ENCODE measurements around the gene DOCK1.

DOCK1 gene

DNA sequence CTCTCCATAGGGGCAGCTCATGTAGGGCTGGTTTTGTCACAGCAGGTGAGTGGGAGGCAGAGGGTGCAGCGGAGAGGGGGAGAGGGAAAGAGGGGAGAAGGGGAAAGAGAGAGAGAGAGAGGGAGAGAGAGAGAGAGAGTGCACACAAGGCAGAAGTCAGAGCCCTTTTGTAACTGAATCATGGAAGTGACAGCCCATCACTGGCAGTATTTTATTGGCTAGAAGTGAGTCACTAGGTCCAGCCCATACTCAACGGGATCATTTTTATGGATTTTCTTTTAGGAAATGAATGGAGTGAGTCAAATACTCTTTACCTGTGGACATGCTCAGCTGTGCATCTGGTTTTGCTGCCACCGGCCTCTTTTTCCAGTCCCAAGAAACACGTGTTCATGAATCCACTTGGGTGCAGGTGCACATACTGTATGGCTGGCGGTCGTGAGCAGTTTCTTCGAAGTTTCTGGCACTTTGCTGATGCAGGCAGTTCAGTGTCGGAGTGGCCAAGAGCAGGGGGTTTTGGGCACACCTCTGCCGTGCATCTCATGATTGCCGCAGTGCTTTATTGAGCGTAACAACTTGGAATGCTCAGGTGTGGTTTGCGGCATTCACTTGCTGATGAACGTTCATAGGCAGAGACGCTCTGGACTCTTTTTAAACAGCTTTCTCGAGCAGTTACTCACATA lies 40.3 kb downstream of the DOCK1 start:
- Histone ChIP-seq H3K36me3 (ENCODE audit: control insufficient read depth, insufficient read depth, low read length) (no peaks in the 10 kb centered on the region), H3K4me2 (ENCODE audit: low read length) (no peak overlapping the region), H3K27me3 (ENCODE audit: control insufficient read depth, insufficient read depth, low read length) (no peaks in the 10 kb centered on the region), H3K27ac (no peak overlapping the region), H3K79me2 (peaks cover 33% of the 10 kb centered on the region), H2AFZ (no peak overlapping the region), H3K9ac (no peak overlapping the region), H3K4me1 (no peaks in the 10 kb centered on the region), H3K9me3 (ENCODE audit: control insufficient read depth, low read length) (no peaks in the 10 kb centered on the region), H3K4me3 (ENCODE audit: low read depth, low read length) (no peak overlapping the region)
- TF ChIP-seq, protein P1, sequence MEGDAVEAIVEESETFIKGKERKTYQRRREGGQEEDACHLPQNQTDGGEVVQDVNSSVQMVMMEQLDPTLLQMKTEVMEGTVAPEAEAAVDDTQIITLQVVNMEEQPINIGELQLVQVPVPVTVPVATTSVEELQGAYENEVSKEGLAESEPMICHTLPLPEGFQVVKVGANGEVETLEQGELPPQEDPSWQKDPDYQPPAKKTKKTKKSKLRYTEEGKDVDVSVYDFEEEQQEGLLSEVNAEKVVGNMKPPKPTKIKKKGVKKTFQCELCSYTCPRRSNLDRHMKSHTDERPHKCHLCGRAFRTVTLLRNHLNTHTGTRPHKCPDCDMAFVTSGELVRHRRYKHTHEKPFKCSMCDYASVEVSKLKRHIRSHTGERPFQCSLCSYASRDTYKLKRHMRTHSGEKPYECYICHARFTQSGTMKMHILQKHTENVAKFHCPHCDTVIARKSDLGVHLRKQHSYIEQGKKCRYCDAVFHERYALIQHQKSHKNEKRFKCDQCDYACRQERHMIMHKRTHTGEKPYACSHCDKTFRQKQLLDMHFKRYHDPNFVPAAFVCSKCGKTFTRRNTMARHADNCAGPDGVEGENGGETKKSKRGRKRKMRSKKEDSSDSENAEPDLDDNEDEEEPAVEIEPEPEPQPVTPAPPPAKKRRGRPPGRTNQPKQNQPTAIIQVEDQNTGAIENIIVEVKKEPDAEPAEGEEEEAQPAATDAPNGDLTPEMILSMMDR (IDR thresholded peaks at IDR 0.05) = no peak

DNA sequence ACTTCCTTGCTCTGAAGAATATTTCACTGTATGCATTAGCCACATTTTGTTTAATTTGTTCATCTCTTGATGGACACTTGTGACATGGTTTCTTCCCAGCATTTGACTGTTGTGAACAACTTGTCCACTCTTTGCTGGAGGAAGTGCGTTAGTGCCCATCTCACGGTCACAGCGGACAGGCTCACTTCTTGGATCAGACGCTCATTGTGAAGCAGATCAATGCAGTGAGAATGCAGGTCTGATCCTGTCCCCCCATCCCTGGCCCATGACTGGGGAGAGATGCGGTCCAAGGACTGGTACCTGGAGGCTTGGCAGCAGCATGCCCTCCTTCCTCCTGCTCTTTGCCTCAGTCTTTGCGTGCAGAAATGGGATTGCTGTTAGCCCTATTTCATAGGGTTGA lies 41.5 kb downstream of the DOCK1 start:
- H3K4me1 ChIP-seq = no peaks in the 10 kb centered on the region
- H3K27ac ChIP-seq = no peak overlapping the region
- H3K36me3 ChIP-seq (ENCODE audit: control insufficient read depth, insufficient read depth, low read length) = no peaks in the 10 kb centered on the region
- no peak overlapping the region for H3K9ac ChIP-seq
- no peaks in the 10 kb centered on the region for H3K27me3 ChIP-seq (ENCODE audit: control insufficient read depth, insufficient read depth, low read length)
- H3K79me2 ChIP-seq = peaks cover 37% of the 10 kb centered on the region
- no peaks in the 10 kb centered on the region for H3K9me3 ChIP-seq (ENCODE audit: control insufficient read depth, low read length)
- no peak overlapping the region for H3K4me2 ChIP-seq (ENCODE audit: low read length)
- TF ChIP-seq, protein P1 (IDR thresholded peaks at IDR 0.05) = no peak
- no peak overlapping the region for H2AFZ ChIP-seq
- no peak overlapping the region for H3K4me3 ChIP-seq (ENCODE audit: low read depth, low read length)

DNA sequence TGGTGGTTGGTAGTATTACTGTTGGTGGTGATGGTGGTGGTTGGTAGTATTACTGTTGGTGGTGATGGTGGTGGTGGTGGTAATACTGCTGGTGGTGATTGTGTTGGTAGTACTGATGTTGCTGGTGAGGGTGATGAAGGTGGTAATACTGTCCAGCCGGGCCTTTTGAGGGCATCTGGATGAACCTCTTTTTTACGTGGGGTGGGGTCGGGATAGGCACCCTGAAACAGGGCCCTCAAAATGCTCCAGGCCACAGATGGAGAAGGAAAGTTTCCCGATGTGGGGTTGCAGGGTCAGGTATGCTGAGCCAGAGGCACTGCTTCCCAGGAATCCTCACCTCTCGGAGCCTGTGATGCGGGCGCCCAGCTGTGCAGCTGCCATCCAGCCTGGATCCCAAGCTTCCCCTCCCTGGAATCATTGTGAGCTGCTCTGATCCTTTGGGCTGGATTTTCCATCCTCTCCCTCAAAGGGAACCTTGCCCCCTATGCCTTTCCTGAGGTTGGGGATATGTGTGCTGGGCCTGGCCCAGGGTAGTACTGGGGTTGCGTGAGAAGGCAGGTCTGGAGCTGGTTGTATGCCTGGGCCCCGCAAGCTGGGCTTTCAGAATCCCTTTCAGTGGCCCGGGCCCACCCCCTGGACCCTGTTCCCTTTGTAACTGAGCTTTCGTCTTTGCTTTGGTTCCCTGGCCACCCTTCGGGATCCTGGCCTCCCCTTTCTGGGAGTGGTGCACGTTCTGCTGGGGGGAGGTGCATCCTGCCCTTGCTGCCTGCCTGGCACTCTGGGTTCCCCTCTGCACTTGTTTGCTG lies 43.3 kb downstream of the DOCK1 start:
- Histone ChIP-seq H3K4me1 (no peaks in the 10 kb centered on the region), H3K4me3 (ENCODE audit: low read depth, low read length) (no peak overlapping the region), H3K36me3 (ENCODE audit: control insufficient read depth, insufficient read depth, low read length) (no peaks in the 10 kb centered on the region), H3K9ac (no peak overlapping the region), H3K79me2 (peaks cover 31% of the 10 kb centered on the region), H3K27me3 (ENCODE audit: control insufficient read depth, insufficient read depth, low read length) (no peaks in the 10 kb centered on the region), H3K4me2 (ENCODE audit: low read length) (no peak overlapping the region), H3K27ac (no peak overlapping the region), H3K9me3 (ENCODE audit: control insufficient read depth, low read length) (no peaks in the 10 kb centered on the region), H2AFZ (no peak overlapping the region)
- TF ChIP-seq, protein P1 (IDR thresholded peaks at IDR 0.05) = no peak

DNA sequence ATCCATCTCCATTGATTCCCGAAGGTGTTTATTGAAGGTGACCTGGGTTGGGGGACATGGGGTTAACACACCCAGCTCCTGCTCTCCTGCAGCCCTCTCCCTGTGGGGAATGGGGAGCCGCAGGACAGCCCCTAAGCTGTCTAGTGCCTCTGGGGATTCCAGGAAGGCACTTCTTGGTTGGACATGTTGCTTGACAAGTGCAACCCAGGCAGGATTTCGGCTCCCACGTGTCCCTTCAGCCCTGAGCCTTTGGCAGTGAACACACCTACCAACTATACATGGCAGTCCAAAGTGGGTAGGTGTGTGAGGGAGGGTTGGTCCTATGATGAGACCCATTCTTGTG lies 43.9 kb downstream of the DOCK1 start:
- H3K9ac ChIP-seq = no peak overlapping the region
- H2AFZ ChIP-seq = no peak overlapping the region
- H3K4me1 ChIP-seq = no peaks in the 10 kb centered on the region
- peaks cover 27% of the 10 kb centered on the region for H3K79me2 ChIP-seq
- H3K9me3 ChIP-seq (ENCODE audit: control insufficient read depth, low read length) = no peaks in the 10 kb centered on the region
- no peaks in the 10 kb centered on the region for H3K36me3 ChIP-seq (ENCODE audit: control insufficient read depth, insufficient read depth, low read length)
- H3K27ac ChIP-seq = no peak overlapping the region
- no peak overlapping the region for H3K4me2 ChIP-seq (ENCODE audit: low read length)
- H3K27me3 ChIP-seq (ENCODE audit: control insufficient read depth, insufficient read depth, low read length) = no peaks in the 10 kb centered on the region
- TF ChIP-seq, protein P1 (IDR thresholded peaks at IDR 0.05) = no peak
- no peak overlapping the region for H3K4me3 ChIP-seq (ENCODE audit: low read depth, low read length)

All from parathyroid adenoma (tissue), 2 donors.